ENCODE data around the gene LGALS9.
"Not testable (repeated sequence)": the region's sequence is repeated elsewhere in the genome, so short reads cannot be mapped to it uniquely, and the experiment has no call there.

The LGALS9 gene

DNA sequence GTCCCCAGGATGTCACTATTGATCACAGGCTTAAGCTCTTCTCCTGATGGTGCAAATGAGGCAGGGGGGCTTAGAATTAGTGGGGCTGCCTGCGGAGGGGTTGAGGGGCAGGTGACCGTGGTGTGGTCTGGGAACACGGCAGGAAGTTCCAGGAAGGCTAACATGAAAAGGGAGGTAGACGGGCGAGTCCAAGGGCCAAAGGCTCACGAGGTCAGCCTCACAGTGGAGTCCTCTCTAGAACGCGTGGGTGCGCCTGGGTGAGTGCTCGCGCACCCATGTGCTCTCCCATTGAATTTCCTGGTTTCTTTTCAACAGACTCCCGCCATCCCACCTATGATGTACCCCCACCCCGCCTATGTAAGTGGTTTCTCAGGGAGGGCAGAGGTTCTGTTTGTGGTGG is 15.2 kb downstream of the LGALS9 start:
- Mint-ChIP-seq H3K27me3 (no peaks in the 10 kb centered on the region), H3K4me3 (no peak overlapping the region), H3K27ac (no peak overlapping the region), H3K4me1 (peaks cover 4 to 9% of the 10 kb centered on the region in 2 donors), H3K9me3 (no peaks in the 10 kb centered on the region), H3K36me3 (peaks cover 43% of the 10 kb centered on the region in 2 donors)
- DNase-seq (no peak), ATAC-seq (replicated peaks) (no peak)

DNA sequence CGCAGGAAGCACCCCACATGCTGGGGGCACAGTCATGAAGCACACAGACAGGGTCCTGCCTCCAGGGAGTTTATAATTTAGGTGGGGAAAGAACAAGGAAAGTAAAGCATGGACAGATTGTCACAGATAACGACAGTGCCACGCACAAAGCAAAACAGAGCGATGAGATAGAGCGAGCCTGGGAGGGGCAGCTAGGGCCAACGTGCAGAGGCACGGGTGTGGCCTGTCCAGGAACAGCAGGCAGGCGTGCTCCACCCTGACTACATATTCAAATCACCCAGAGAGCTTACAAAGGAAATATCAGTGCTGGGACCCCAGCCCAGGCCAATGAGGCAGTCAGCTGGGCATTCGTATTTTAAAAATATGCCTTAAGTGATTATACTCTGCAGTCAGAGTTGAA is 16.8 kb downstream of the LGALS9 start:
- peaks cover 38 to 41% of the 10 kb centered on the region in 2 donors for H3K36me3 Mint-ChIP-seq
- no peak for ATAC-seq (replicated peaks)
- no peak for DNase-seq

DNA sequence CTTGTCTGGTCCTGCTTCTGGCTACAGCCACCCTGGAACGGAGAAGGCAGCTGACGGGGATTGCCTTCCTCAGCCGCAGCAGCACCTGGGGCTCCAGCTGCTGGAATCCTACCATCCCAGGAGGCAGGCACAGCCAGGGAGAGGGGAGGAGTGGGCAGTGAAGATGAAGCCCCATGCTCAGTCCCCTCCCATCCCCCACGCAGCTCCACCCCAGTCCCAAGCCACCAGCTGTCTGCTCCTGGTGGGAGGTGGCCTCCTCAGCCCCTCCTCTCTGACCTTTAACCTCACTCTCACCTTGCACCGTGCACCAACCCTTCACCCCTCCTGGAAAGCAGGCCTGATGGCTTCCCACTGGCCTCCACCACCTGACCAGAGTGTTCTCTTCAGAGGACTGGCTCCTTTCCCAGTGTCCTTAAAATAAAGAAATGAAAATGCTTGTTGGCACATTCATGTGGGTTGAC is 18.2 kb downstream of the LGALS9 start:
- not testable (repeated sequence) for DNase-seq; H3K4me3 Mint-ChIP-seq; H3K9me3 Mint-ChIP-seq; ATAC-seq (replicated peaks); H3K27me3 Mint-ChIP-seq; H3K27ac Mint-ChIP-seq
- peaks cover 29 to 35% of the 10 kb centered on the region in 2 donors for H3K36me3 Mint-ChIP-seq
- peaks cover 6 to 12% of the 10 kb centered on the region in 2 donors for H3K4me1 Mint-ChIP-seq

More for the DNA sequence above, 16.8 kb downstream of the LGALS9 start:
- Mint-ChIP-seq H3K27ac (no peak overlapping the region), H3K27me3 (no peaks in the 10 kb centered on the region), H3K4me1 (peaks cover 6 to 14% of the 10 kb centered on the region in 2 donors), H3K4me3 (no peak overlapping the region), H3K9me3 (no peaks in the 10 kb centered on the region)

GRCh38 chr17:27649929-27650328 is 18.9 kb downstream of the LGALS9 start:
- H3K9me3 Mint-ChIP-seq = no peaks in the 10 kb centered on the region
- ATAC-seq (replicated peaks) = no peak
- no peak for DNase-seq
- peaks cover 10 to 18% of the 10 kb centered on the region in 2 donors for H3K4me1 Mint-ChIP-seq
- H3K27ac Mint-ChIP-seq = no peak overlapping the region
- no peak overlapping the region for H3K4me3 Mint-ChIP-seq
- no peaks in the 10 kb centered on the region for H3K27me3 Mint-ChIP-seq
- peaks cover 27 to 33% of the 10 kb centered on the region in 2 donors for H3K36me3 Mint-ChIP-seq

GRCh38 chr17:27650836-27651235 is 19.8 kb downstream of the LGALS9 start:
- Mint-ChIP-seq H3K9me3 (no peaks in the 10 kb centered on the region), H3K27ac (peak overlapping the region; percentile 20), H3K4me1 (peaks cover 10 to 19% of the 10 kb centered on the region in 2 donors), H3K4me3 (no peak overlapping the region), H3K27me3 (no peaks in the 10 kb centered on the region), H3K36me3 (peaks cover 27 to 31% of the 10 kb centered on the region in 2 donors)
- no peak for DNase-seq
- ATAC-seq (replicated peaks) = no peak

- H3K36me3 Mint-ChIP-seq = peaks cover 22 to 25% of the 10 kb centered on the region in 2 donors
- H3K4me1 Mint-ChIP-seq = peaks cover 10 to 19% of the 10 kb centered on the region in 2 donors
- H3K9me3 Mint-ChIP-seq = no peaks in the 10 kb centered on the region
- H3K27me3 Mint-ChIP-seq = no peaks in the 10 kb centered on the region
- no peak for DNase-seq
- H3K27ac Mint-ChIP-seq = no peak overlapping the region
- H3K4me3 Mint-ChIP-seq = no peak overlapping the region
- peak; percentile 58 to 69 for ATAC-seq (replicated peaks)
These were observed 20.7 kb downstream of the LGALS9 start for GRCh38 chr17:27651411-27652345.

DNA sequence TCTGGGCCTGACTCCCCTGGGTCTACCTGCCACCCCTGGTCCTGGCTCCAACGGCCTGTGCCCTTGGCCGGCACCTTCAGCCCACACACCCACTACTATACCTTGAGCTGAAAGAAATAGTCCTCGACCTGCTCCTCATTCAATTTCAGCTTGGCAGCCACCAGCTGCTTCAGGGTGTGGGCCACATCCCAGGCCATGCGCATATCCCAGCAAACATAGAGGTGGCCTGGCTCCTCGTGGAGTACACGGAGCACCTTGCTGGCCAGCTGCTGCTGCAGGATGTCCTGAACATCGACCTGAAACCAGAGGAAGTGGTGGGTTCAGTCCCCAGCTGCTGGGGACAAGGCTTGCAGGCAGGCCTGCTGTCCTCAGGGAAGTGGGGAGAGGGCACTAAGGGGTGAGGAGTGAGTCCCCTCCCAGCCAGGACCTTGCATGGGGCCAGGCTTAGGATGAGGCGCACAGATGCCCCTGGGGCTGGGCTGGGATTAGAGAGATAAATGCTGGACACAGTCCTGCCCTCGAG is 22.5 kb downstream of the LGALS9 start:
- H3K4me1 Mint-ChIP-seq = peaks cover 8 to 19% of the 10 kb centered on the region in 2 donors
- H3K27me3 Mint-ChIP-seq; H3K36me3 Mint-ChIP-seq; ATAC-seq (replicated peaks); DNase-seq; H3K9me3 Mint-ChIP-seq; H3K4me3 Mint-ChIP-seq; H3K27ac Mint-ChIP-seq: not testable (repeated sequence)

DNA sequence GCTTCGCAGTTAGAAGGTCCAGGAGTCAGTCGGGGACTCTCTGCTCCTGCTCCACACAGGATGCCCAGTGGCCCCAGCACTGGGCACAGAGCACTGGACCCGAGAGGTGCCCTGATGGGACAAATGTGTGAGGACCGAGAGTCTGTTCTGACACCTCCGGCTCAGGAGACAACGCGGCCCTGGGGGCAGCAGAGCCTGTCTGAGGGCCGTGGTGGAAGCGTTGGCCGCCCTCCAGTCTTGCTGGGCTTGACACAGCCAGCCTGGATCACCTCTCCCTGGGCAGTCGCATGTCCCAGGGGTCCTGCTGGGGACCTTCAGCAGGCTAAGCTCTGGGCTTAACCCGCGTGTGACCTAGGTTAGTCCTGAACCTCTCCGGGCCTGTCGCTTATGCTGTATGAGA is 23.1 kb downstream of the LGALS9 start:
- H3K4me3 Mint-ChIP-seq = no peak overlapping the region
- no peaks in the 10 kb centered on the region for H3K9me3 Mint-ChIP-seq
- H3K36me3 Mint-ChIP-seq = peaks cover 7 to 8% of the 10 kb centered on the region in 2 donors
- DNase-seq = no peak
- H3K4me1 Mint-ChIP-seq = peaks cover 8 to 18% of the 10 kb centered on the region in 2 donors
- ATAC-seq (replicated peaks) = no peak
- peaks cover 0 to 3% of the 10 kb centered on the region in 2 donors for H3K27me3 Mint-ChIP-seq
- no peak overlapping the region for H3K27ac Mint-ChIP-seq

DNA sequence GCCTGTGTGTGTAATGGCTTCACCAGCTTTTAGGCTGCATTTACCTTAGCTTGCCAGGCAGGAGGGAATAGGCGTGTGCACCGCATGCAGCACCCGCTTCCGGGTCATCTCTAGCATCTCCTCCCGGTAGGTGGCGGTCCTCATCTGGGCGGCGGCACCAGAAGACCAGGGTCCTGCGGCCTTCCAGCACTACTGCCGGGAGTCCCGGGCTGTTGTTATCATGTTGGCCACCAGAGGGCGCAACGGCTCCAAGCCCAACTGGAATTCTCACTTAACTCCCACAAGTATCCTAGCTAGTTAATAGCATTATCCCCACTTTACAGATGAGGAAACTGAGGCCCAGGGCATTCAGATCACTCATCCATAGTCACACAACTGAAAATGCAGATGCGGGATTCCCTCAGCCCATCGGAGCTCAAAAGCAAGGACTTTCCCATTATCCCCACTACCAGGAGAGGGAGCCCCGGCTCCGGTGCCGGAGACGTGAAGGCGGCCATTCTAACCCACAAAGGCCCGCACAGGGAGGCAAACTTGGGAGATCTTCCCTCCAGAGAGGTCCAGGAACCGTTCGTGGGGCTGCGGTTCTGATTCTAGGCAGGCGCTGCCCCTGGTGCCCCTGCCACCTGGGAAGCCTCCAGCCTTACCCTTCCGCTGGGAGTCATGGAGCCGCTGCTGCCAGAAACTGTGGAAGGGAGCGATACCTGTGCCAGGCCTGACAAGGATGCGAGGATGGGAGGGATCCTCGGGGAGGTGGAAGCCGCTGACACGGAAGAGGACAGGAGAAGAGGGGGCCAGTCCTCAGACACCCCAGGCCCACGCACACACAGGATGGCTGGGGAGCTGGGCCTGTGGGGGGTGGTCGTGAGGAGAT is 23.9 kb downstream of the LGALS9 start:
- DNase-seq = peak; percentile 68
- H3K36me3 Mint-ChIP-seq = peaks cover 2 to 3% of the 10 kb centered on the region in 2 donors
- H3K27me3 Mint-ChIP-seq = peaks cover 0 to 3% of the 10 kb centered on the region in 2 donors
- peak; percentile 94 to 95 for ATAC-seq (replicated peaks)
- no peak overlapping the region for H3K27ac Mint-ChIP-seq
- peaks cover 8 to 14% of the 10 kb centered on the region in 2 donors for H3K4me1 Mint-ChIP-seq
- no peak overlapping the region for H3K4me3 Mint-ChIP-seq
- H3K9me3 Mint-ChIP-seq = no peaks in the 10 kb centered on the region

DNA sequence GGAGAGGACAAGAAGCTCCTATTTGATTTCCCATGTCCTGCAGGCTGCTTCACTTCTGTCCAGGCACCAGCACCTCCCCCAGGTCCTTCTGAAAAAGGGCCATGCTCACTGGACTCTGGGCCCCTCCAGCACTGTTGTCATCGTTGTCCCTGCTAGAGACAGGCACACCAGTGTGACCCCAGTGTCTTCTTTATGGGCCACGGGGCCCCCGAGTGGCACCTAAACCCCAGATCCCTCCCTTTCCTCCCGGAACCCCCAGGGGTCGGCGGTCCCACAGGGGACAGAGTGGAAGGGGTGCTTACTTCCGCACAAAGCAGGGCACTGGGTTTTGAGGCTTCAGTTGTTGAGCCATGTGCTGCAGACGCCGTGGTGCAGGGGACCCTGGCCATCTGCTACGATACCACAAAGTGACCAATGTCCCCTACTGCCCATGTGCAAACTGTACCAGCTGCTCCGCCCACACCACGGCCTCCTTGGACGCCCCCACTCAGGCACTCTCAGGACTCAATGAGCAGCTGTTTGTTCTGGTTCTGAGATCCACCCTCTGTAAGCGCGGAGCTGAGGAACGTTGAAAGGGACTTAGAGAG is 24.6 kb downstream of the LGALS9 start:
- H3K4me3 Mint-ChIP-seq; H3K9me3 Mint-ChIP-seq; H3K27ac Mint-ChIP-seq; ATAC-seq (replicated peaks); H3K27me3 Mint-ChIP-seq; H3K36me3 Mint-ChIP-seq; DNase-seq: not testable (repeated sequence)
- H3K4me1 Mint-ChIP-seq = peaks cover 8 to 14% of the 10 kb centered on the region in 2 donors

DNA sequence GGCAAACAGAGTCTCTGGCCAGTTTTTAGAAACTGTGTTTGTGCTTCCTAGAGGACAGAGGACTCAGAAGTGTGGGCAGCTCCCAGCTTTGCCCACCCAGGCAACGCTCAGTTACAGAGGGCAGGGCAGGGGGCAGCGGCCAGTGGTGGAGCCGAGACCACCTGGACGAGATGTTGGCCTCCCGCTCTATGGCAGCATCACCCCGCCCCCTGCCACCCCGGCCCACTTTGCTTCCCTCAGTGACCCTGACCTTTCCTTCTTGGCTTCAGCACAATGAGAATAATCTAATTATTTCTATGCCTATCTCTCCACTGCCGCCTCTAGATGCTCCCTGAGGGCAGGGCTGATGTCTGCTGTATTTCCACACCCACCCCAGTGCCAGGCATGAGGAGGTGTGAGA is 25.6 kb downstream of the LGALS9 start:
- H3K27me3 Mint-ChIP-seq; H3K27ac Mint-ChIP-seq; DNase-seq; H3K4me3 Mint-ChIP-seq; H3K9me3 Mint-ChIP-seq; ATAC-seq (replicated peaks); H3K36me3 Mint-ChIP-seq: not testable (repeated sequence)
- peaks cover 6 to 11% of the 10 kb centered on the region in 2 donors for H3K4me1 Mint-ChIP-seq

GRCh38 chr17:27657620-27658019 is 26.6 kb downstream of the LGALS9 start:
- Mint-ChIP-seq H3K27ac (no peak overlapping the region), H3K4me1 (peaks cover 6 to 9% of the 10 kb centered on the region in 2 donors), H3K36me3 (no peaks in the 10 kb centered on the region), H3K27me3 (peaks cover 3 to 12% of the 10 kb centered on the region in 2 donors), H3K4me3 (no peak overlapping the region), H3K9me3 (no peaks in the 10 kb centered on the region)
- DNase-seq (no peak), ATAC-seq (replicated peaks) (no peak)

- Mint-ChIP-seq H3K27me3 (peaks cover 3 to 13% of the 10 kb centered on the region in 2 donors), H3K36me3 (no peaks in the 10 kb centered on the region), H3K27ac (no peak overlapping the region), H3K4me1 (peaks cover 2 to 4% of the 10 kb centered on the region in 2 donors), H3K9me3 (no peaks in the 10 kb centered on the region), H3K4me3 (no peak overlapping the region)
- DNase-seq (no peak), ATAC-seq (replicated peaks) (no peak)
These were observed 28.7 kb downstream of the LGALS9 start for GRCh38 chr17:27659683-27660082.

GRCh38 chr17:27660436-27660835 is 29.4 kb downstream of the LGALS9 start:
- Mint-ChIP-seq H3K36me3 (no peaks in the 10 kb centered on the region), H3K27me3 (peaks cover 3 to 13% of the 10 kb centered on the region in 2 donors), H3K9me3 (no peaks in the 10 kb centered on the region), H3K4me1 (no peaks in the 10 kb centered on the region), H3K27ac (no peak overlapping the region), H3K4me3 (no peak overlapping the region)
- no peak for ATAC-seq (replicated peaks)
- no peak for DNase-seq

All from stimulated activated naive B cell treated with anti-CD40 and anti-IgM and Interleukin-4, amounts not matched to agents 10 μg/mL and 1 μg/mL and 100 μg/mL, for 72 hours (primary cell).